NCI-H69 (cell line): Measurements from ENCODE around the gene HOXB5.

Experiments
- DNase-seq: peaks from one replicate; lab custom pipeline; 2025; lab: John Stamatoyannopoulos, UW

HOXB5 gene

DNA sequence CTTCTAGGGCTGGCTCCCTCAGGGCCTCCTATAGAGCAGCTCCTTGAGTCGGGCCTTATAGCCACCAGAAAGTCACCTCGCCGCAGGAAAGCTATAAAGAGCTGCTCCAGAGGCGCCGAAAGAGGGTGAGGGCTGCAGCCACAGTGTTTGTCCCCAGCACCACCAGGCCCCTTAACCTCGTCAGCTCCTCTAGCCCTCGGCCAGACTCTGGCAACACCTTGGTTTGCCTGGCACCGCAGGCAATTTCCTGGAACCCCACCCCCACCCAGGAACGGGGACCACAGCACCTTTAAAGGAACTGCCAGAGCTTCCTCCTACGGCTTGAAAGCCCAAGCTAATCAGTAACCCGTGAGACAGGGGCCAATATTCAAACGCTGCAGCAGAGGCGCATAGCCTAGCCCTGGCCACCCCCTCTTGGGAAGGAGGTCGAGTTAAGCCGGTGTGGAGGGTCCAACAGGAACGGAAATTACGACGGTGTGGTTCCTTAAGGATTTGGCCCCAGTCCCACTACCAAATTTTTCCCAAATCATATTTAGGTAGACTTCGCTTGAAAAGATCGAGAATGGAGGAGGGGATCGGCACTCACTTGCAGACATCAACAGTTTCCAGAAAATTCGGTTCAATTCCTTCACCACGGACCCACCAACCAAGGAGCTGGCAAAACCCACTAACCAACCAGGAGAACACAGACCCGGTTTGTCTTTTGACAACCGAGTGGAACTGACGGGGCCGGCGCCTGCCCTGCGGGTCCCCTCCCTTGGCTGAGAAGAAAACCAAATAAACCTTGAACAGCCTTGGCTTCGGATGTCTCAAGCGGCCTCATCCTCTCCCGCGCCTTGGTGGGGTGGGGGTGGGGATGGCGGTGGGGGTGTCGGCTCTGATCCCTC is 8.2 kb upstream of the HOXB5 start:
- peak; percentile 21 for DNase-seq

DNA sequence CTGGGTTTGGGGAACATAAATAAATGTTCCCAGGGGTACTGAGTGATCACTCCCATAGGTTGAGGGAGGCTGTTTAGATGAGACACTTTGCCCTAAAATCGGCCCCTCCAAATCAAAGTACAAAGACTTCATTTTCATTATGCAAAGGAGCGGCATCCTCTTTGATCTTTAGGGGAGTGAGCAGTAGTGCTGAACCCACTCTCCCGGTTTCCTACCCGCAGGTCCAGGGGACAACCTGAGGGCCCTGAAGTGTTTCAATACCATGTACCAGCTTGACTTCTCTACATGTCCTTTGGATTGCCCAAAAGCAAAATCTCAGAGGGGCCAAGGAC is 7.6 kb upstream of the HOXB5 start:
- no peak for DNase-seq

GRCh38 chr17:48600244-48601098 is 6.9 kb upstream of the HOXB5 start:
- no peak for DNase-seq

GRCh38 chr17:48599354-48599753 is 5.8 kb upstream of the HOXB5 start:
- DNase-seq = no peak

- peak; percentile 14 for DNase-seq
Measured at GRCh38 chr17:48598736-48599135, 5.2 kb upstream of the HOXB5 start.

DNA sequence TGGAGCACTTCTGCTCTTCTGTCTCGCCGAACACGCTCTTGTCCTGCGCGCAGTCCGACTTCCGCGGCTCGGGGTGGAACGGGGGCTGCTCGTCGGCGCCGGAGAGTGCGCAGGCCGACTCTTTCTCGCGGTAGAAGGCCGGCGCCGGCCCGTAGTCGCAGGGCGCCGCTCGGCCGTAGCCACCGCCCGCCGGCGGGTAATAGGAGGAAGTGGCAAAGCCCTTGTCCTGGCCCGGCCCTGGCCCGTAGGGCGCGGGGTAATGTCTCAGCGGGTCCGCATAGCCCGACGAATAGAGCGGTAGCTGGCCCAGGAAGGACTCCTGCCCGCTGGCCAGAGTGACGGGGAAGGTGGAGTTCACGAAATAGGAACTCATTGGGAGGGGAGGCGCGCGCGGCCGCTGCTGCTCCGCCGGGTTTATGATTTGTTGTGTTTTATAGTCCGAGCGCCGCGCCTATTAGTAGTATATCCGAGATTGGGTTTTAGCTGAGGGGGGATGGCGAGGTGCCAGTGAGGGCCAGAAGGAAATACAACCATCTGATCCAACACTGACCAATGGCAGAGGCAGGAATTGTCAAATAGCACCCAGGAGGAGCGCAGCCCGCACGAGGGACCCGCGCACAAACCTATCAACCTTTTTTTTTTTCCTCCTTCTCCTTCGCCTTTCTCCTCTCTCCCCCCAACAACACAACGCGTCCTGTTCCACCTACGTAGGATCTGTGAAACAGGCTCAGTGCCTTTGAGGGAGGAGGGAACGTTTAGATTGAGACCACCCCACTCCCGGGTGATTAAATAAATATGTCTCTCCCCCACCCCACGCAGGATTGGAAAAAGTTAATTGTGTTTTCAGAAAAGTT is 4.4 kb upstream of the HOXB5 start:
- peak; percentile 74 for DNase-seq

DNA sequence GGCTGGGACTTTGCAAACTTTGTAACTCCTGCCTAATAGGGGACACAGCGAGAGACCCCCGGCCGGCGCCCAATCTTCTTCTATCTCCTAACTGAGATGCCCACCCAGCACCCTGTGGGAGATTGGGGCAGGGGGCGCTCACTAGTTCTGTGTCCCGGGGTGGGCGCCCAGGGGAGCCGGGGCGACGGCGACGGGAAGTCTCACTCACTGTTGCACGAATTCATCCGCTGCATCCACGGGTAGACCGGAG is 3.9 kb upstream of the HOXB5 start:
- no peak for DNase-seq

DNA sequence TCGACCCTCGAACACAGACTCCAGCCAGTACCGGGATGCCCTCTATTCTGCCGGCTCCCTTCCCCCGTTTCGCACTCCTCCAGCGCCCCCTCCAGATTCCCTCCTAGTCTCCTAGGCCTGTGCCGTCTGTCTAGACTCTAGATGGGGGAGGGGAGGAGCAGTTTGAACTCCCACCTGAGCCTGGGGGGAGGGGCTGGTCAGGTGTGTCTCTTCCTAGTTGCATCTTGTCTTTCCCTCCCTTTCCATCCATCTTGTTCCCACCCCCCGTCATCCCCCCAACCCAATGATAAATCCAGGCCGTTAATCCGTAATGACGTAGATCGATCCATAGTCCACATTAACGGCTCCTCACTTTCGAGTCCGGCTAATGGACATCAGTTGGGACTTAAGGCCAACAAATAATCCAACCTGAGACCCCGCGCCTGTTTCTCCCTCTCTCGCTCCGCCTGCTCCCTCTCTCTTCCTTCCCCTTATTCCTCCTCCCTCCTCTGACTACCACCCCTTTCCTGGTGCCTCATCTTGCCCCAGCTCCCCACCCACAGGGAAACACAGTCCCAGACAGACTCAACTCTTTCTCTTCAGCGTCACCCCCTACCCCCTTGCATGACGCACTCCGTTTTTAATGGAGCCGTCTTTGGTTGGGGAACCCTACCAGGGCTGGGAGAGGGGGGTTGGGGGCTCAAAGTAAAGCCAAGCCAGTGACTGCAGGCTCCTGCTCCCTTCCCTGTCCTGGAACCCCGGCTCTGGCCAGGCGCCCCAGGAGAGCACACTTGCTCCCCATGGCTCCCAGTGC is 3.4 kb upstream of the HOXB5 start:
- DNase-seq = peak; percentile 84

- DNase-seq = peak; percentile 75
Measured at GRCh38 chr17:48596000-48596734, 2.6 kb upstream of the HOXB5 start.

DNA sequence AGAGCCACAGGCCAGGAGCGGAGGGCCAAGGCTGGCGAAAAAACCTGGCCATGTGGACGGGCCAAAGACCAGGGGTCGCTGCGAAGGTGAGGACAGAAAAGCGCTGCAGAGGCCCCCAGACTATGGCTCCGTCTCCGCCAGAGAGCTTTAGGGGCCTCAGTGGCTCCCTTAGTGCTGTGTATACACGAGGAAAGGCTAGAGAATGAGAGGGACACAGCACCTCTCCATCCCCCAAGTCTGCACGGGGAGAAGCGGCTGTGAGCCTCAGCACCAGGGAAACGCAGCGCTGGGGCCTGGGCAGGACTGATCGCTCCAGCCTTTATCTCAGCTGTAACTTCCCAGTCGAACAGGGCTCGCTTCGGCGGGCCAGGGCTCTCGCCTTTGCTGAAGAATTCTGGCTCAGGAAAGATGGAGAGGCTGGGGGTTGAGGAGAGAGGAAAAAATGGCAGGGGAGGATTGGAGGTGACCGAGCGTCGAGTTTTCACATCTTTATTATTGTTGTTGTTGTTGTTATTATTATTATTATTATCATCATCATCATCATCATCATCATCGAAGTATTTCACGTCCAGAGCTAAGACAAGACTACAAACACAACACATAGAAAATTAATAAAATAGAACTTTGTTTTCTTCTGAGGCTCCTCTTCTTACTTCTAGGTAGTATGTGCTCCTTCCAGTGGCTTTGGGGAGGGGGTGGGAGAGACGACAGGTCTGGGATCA is 1.9 kb upstream of the HOXB5 start:
- DNase-seq = no peak

DNA sequence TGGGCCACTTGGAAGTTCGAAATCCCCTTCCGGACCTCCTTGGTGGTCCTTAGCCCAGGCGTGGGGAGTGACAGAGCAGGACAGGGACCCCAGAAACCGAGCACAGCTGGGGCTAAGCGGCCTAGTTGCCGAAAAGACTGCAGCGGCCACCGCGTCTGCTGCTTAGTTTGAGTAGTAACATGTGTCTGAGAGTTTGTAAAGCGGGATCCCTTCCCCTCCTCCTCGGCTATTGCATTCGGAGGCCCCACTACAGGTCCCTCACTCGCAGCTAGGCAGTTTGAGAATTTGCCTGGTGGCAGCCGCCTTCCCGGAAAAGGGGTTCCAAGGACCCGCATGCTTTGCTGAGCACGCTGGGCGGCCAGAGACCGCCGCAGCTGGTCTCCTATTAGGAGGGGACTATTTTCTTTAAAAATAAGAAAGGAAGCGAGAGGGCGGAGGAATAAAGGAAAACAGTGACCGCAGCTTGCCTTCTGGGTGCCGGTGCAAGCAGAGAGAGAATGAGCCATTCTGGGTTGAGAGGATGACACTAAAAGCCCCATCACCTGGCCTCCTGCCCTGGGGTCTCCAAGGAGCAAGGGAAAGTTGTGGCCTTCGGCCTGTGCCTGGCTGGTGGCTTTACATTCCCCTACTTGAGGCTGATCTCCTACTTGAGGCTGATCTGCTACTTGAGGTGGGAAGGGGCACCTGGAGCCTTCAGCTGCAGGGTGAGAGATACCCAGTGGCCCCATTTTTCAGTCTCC is 1.1 kb upstream of the HOXB5 start:
- no peak for DNase-seq

DNA sequence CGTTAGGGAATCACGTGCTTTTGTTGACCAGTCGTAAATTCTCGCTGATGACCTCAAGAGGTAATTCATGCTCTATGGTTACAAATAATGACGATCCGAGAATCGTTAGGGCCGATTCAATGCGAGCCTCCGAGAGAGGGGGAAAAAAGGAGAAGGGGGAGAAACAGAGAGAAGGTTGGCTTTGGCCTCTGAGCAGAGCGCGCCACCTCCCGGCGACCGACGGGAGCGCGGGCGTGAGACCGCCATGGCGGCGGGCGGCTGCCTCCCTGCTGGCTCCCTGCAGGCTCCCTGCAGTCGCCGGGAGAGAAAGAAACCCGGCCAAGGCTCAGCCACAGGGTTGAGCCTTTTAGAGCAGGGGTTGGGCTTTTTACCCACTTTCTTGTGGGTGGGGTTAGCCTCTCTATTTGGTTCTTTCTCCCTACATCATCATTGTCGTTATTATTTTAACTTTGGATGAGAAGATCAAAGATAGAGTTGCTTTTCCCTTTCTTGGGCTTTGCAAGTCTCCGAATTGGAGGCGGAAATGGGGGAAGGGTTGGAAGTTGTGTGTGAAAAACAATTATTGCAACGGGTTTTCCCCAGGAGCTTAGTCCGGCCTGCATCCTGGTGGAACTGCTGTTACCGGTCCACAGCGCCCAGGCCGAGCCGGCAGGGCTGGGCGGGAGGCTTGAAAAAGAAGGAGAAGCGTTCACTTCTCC is 410 bp upstream of the HOXB5 start:
- DNase-seq = peak; percentile 99

DNA sequence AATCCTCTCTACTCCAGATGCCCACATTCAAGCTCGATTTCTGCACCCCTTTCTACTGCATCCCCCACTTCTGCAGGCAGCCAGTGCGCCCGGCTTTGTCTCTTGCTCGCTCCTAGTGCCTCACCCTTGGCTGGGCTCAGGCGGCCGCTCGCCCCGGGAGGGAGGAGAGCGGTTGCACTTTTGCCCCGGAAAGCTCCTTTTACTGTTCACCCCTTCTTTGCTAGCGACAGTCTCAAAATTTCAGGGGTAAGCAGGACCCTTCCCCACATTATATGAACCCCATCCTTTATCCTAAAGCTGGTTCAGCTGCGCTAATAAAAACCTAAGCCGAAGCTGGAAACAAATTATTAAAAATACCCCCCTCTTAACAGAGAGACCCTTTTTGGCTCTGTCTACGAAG is 1.0 kb downstream of the HOXB5 start:
- DNase-seq = peak; percentile 34

- DNase-seq = no peak
Measured at GRCh38 chr17:48592057-48592514, 1.5 kb downstream of the HOXB5 start.

GRCh38 chr17:48591255-48592056 is 2.1 kb downstream of the HOXB5 start:
- DNase-seq = no peak

GRCh38 chr17:48590607-48591161 is 2.9 kb downstream of the HOXB5 start:
- no peak for DNase-seq

DNA sequence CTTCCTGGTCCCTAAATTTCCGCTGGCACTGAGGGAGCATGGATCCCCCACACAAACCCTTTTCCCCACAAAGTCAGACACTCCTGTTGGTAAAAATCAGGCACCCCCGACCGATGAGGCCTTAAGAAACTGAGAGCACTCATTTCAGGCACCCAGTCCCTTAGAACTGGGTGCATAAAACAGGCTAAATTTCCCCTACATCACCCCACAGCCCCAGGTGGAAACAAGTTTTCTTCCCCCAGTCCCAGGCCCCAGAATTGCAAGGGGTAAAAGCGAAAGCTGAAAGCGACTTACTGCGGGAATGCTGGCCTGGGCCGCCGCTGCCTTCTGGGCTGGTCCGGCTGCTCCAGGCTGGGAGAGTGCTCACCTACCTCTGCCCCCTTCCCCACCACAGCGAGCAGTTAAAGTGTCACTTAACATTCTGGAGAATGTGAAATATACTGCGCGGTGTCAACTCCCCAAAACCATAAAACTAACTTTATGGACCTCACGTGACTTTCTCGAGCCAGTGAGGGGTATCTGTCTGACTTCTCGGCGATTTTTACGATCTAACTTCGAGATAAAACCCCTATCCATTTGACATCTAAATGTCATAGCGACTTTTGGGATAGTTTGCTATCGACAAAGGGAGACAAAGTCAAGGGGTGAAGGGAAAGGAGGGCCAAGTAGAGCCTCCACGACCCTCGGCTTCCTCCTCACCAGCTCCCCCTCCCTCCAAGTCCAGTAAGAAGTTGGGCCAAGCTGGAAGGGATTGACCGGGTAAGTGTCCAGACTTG is 3.6 kb downstream of the HOXB5 start, which contains the start of gene HOXB3:
TSS of gene HOXB3 (minus strand) at position 411 of the 776 bp plus-strand sequence. CDS start 37,767 bp downstream, outside the sequence.
- no peak for DNase-seq
